ENCODE data around the gene TPSB2.

DNA sequence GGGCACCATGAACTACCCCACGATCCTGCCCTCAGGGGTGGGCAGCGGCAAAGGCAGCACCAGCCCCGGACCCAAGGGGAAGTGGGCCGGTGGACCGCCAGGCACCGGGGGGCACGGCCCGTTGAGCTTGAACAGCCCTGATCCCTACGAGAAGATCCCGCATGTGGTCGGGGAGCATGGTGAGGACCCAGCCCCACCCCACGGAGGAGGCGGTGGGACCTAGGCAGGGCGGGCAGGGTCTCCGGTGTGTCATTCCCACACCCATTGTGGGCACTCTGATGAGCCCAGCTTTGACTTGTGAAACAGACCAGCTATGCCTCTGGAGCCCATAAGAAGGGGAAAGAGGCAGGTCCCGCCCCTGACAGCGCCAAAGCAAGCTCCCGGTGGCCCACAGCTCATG is 27.7 kb downstream of the TPSB2 start:
- TF ChIP-seq, protein P1, sequence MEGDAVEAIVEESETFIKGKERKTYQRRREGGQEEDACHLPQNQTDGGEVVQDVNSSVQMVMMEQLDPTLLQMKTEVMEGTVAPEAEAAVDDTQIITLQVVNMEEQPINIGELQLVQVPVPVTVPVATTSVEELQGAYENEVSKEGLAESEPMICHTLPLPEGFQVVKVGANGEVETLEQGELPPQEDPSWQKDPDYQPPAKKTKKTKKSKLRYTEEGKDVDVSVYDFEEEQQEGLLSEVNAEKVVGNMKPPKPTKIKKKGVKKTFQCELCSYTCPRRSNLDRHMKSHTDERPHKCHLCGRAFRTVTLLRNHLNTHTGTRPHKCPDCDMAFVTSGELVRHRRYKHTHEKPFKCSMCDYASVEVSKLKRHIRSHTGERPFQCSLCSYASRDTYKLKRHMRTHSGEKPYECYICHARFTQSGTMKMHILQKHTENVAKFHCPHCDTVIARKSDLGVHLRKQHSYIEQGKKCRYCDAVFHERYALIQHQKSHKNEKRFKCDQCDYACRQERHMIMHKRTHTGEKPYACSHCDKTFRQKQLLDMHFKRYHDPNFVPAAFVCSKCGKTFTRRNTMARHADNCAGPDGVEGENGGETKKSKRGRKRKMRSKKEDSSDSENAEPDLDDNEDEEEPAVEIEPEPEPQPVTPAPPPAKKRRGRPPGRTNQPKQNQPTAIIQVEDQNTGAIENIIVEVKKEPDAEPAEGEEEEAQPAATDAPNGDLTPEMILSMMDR (IDR thresholded peaks at IDR 0.05; ENCODE audit: borderline replicate concordance, extremely low read depth, low read length, poor library complexity, severe bottlenecking) = no peak
- TF ChIP-seq EZH2 (IDR thresholded peaks at IDR 0.05; ENCODE audit: borderline replicate concordance, low read depth, low read length, severe bottlenecking) = no peak
